GM20431 (cell line): ENCODE results near the gene NAA60.

ENCODE experiments used
- in situ Hi-C: fragments of 300-500 bp; cut with MseI, MboI; formaldehyde crosslinking; loops from one replicate; pipeline ENCODE4 v1.15.0; 2020; ENCODE audit warnings: low sequenced_read_pairs; ENCODE audit not compliant: unreplicated experiment

Gene NAA60

DNA sequence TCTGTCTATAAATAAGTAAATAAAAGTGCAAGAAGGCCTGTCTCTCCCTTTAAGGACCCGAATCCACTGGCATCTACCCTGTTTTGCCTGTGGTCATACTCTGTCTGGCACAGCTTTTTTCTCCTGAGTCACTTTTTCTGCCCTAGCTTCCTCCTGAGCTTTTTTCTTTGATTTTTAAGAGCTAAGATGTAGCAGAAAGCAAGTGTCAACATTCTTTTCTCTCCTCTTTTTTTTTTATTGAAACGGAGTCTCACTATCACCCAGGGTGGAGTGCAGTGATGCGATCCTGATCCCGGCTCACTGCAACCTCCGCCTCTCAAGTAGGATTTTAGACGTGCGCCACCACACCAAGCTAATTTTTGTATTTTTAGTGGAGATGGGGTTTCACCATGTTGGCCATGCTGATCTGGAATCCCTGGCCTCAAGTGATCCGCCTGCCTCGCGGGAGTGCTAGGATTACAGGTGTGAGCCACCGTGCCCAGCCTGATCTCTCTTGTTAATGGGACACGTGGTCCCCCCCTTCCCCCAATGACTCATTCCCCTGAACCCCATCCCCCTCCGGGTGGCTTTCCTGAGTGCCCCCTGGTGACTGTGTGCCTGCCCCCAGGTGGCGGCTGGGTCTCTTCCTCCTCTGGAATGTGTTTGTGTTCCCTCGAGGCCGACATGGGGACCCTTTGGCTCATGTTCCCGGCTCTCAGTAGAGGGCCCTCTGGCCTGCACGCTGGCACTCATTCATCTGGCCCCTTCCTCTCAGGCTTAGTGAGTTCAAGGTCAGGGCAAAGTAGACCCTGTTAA is 37.6 kb downstream of the NAA60 start:
- in situ Hi-C loops: no loop called here

GRCh38 chr16:3481696-3482658 is 38.5 kb downstream of the NAA60 start:
- in situ Hi-C loops: no loop called here

DNA sequence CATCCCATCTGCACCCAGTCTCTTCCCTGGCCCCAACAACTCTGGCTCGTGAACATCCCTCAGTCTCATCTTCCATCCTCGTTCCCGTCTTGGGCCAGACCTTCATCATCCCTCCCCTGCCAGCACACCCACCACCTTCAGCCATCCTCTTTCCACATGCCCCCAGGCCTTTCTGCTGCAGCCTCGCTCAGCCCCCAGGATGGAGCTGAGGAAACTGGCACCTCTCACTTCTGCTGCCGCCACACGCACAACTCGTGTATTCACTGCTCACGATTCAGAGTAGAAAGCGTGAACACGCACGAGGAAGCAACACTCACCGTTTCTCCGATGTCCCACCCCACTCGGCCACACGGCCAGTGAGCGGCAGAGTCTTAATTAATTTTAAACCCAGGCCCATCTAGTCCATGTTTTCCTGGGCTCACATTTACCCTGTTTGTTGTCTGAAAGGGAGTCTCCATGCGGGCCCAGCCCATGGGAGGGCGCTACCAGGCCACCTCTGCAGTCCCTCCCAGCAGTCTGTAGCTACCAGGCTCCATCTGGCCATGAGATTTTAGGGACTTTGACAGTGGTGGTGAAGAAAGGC is 39.3 kb downstream of the NAA60 start:
- in situ Hi-C loops: no loop called here

DNA sequence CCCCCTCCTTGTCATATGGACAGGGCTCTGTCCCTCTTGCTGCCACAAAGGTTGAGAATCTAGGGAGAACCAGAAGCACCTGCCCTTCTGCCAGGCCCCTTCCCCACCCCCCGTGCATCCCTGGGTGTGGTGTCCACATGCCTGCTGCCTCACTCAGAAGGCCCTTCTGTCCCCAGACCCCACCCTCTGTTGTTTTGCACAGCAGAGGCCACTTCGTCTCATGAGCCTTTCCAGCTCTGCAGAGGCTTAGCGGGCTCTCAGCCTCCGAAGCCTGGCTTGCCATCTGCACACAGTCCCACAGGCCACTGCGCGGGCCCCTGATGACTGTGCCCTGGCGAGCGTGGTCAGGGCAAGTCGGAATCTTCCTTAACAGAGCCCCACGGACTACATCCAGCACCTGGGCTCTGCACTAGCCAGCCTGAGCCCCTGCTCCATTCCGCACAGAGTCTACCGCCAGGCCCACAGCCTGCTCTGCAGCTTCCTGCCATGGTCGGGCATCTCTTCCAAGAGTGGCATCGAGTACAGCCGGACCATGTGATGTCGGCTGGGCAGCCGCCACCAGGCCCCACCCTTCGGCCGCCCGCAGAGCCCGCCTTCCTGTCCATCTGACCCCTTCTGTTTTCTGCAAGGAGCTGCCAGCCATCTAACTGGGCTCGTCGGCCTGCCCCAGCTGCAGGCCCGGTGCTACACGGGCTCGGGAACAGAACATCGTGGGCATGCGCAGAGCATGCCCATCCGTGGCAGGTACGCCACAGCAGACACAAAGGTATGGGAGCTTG is 41.0 kb downstream of the NAA60 start:
- in situ Hi-C loops: no loop called here

DNA sequence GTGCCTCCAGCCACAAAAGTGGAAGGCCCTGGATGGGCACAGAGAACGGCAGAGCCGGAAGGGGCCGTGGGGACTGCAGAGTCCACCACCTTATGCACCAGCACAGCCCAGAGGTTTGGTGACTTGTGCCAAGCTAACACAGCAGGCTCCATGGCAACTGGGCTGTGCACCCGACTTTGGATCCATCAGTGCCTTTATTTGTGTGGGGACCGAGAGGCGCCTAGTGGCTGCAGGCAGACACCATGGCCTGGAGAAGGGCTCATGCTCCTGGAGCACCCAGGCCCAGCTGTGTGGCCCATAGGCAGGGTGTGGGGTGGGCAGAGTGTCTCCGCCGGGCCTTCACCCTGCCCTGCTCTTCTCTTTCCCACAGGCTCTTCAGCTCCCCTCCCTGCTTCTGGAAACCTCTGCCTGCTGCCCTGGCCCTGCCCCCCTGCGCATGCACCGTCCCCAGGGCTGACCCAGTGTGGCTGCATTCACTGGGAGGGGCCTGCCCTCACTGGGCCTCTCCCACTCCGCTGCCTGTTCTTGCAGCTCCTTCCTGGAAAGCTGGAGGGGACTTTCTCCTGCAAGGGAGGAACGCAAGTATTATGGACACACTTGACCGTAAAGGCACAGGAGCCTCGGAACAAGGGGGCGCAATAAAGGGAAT is 41.7 kb downstream of the NAA60 start:
- in situ Hi-C loops: no loop called here

- in situ Hi-C loops: no loop called here
Observed at GRCh38 chr16:3485821-3486505, 42.5 kb downstream of the NAA60 start.

DNA sequence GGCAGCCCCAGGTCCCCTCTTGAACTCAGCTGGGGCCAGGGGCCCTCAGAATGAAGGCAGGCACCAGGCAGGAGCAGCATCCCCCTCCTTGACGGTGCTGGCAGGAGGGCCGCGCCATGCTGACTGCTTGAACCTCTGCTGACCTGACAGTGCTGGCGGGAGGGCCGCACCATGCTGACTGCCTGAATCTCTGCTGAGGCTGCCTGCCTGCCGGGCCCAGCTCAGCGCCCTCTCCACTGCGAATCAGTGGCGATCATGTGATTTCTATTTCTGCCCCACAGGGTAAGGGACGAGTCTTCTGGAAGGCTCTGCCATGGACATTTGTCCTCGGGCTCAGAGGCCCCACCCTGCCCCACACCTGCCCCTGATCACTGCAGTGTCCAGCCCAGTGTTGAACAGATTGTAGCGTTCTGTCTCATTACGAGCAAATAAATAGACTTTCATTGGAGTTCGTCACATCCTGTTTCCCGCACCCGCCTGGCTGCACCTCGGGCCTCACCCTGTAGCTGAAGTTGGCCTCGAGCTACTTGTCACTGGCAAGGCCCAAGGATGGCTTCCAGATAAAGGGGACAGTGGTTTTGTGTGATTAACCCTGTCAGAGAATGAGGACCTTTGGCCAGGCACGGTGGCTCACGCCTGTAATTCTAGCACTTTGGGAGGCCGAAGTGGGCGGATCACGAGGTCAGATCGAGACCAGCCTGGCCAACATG is 43.2 kb downstream of the NAA60 start:
- in situ Hi-C loops: no loop called here

GRCh38 chr16:3487521-3488410 is 44.3 kb downstream of the NAA60 start:
- in situ Hi-C loops: no loop called here

- in situ Hi-C loops: no loop called here
Observed at GRCh38 chr16:3488801-3489200, 45.3 kb downstream of the NAA60 start.

- in situ Hi-C loops: no loop called here
Observed at GRCh38 chr16:3490911-3491629, 47.6 kb downstream of the NAA60 start.

- in situ Hi-C loops: no loop called here
Observed at GRCh38 chr16:3492356-3492755, 48.9 kb downstream of the NAA60 start.

DNA sequence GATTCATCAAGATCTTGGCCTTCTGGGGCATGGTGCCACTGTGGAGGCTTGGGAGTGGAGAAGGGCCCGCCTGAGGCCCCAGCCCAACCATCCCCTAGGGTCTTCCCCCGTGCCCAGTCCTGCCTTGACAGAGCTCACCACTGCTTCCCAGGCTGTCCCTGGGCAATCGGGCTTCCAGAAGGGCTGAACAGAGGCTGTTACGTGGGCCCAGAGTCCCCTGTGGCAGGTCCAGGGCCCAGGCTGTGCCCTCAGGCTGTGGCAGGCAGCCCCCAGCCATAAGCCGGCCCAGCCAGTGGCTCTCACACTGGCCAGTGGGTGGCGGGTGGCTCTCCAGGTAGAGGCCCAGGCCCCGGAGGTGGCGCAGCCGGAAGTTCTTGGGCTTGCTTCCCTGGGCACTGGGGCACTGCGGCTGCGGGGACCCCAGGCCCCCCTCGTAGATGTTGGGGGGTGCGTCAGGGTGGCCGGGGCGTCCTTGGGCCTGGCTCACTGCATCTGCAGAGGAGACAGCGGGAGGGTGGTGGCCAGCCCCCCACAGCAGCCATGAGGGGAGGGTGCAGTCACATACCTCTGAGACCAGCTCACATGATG is 51.0 kb downstream of the NAA60 start:
- in situ Hi-C loops: no loop called here

DNA sequence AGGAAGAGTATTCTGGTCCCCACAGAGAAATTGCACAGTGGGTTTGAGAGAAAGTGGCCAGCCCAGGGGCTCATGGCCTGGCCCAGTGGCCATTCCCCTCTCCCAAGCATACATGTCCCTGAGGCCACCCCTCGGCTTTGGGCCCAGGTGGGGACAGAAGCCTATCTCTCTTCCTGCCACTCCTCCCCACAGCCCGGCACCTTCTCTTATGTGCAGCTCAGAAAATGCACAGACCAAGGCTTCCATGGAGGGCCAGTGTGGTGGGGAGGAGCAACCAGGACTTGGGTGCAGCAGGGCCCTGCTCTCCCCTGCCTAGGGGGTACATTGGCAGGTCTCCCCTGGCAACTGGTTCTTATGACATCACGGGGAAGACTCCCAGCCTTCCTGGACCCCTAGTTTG is 51.7 kb downstream of the NAA60 start, which contains the start of gene C16orf90:
Gene C16orf90, minus strand, starts transcription at position 314 of the 400 bp plus-strand sequence. Its CDS starts 68 bp downstream, at position 246.
- in situ Hi-C loops: no loop called here

DNA sequence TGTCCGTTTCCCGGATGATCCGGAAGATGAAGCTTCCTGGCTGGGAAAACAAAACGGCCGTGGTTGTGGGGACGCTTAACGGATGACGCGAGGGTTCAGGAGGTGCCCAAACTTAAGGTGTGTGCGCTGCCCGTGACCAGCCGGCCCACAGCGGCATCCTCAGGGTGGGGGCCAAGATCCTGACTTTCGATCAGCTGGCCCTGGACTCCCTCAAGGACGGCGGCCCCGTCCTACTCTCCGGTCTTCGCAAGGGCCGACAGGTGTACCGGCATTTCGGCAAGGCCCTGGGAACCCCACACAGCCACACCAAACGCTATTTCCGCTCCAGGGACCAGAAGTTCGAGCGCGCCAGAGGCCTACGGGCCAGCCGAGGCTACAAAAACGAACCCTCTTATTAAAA is 52.9 kb downstream of the NAA60 start:
- in situ Hi-C loops: no loop called here

DNA sequence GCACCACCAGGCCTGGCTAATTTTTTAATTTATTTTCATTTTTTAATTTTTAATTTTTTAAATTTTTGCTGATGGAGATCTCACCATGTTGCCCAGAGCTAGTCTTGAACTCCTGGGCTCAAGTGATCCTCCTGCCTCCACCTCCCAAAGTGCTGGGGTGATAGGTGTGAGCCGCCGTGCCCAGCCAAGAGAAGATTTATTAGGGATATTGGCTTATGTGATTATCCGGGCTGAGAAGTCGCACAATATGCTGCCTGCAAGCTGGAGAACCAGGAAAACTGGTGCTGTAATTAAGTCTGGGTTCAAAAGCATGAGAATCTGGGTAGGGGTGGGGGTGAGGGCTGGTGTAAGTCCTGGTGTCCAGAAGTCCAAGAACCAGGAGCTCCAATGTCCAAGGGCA is 54.3 kb downstream of the NAA60 start:
- in situ Hi-C loops: no loop called here

DNA sequence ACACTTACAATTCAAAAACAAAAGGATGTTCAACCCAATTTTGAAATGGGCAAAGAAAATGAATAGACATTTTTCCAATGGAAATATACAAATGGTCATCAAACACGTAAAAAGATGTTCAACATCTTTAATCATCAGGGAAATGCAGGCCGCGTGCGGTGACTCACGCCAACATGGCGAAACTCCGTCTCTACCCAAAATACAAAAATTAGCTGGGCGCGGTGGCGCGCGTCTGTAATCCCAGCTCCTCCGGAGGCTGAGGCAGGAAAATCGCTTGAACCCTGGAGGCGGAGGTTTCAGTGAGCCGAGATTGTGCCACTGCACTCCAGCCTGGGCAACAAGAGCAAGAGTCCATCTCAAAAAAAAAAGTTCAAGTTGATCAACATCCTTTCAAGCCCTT is 55.5 kb downstream of the NAA60 start:
- in situ Hi-C loops: no loop called here
